Stomach (tissue), 4 donors: ENCODE results near the gene TSPAN15.

Experiments used
- EP300 ChIP-seq: sonication (generic); formaldehyde crosslinking; IDR thresholded peaks from one replicate; pipeline ENCODE4 v1.6.1; 2017; ENCODE audit warnings: antibody characterized with exemption
- POLR2A ChIP-seq, 4 donors: fragments of 450-650 bp; IDR thresholded peaks; one replicate each; pipeline ENCODE4 v1.6.1; 2016; ENCODE audit warnings: antibody characterized with exemption in 4 of 4, control low read depth in 2 of 4, mild to moderate bottlenecking in 1 of 4, moderate library complexity in 1 of 4
- POLR2AphosphoS5 ChIP-seq, 3 donors: sonication (generic); formaldehyde crosslinking; IDR thresholded peaks; one replicate each; pipeline ENCODE4 v1.6.1; 2016; ENCODE audit warnings: antibody characterized with exemption in 3 of 3
- TF ChIP-seq, protein P1 (sequence below), 7 experiments: fragments of 450-650 bp in 4 of 7; fragments of 200-600 bp in 3 of 7; sonication (generic) in 3 of 7; IDR thresholded peaks; one replicate each; pipeline ENCODE4 v1.5.1; 2016 to 2019; ENCODE audit warnings: antibody characterized with exemption in 7 of 7, control low read depth in 2 of 7, mild to moderate bottlenecking in 1 of 7

DNA sequence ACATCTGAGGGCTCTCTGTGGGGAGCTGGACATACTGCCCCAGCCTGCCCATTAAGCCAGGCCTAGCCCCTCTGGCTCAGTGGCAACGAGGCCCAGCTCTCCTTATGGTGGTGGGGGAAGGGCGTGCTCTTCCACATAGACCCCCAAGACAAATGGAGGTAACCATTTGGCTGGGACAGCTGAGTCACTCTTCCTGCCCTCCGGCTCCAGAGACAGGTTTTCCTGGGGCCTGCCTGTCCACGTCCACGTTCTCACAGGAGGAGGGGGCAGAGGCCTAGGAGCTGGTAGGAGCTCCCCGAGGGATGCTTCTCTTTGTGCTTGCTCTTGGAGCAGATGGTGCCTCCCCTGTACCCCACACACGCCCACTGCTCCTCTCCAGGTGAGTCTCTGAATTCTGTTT is 33.5 kb downstream of the TSPAN15 start:
- TF ChIP-seq, protein P1, sequence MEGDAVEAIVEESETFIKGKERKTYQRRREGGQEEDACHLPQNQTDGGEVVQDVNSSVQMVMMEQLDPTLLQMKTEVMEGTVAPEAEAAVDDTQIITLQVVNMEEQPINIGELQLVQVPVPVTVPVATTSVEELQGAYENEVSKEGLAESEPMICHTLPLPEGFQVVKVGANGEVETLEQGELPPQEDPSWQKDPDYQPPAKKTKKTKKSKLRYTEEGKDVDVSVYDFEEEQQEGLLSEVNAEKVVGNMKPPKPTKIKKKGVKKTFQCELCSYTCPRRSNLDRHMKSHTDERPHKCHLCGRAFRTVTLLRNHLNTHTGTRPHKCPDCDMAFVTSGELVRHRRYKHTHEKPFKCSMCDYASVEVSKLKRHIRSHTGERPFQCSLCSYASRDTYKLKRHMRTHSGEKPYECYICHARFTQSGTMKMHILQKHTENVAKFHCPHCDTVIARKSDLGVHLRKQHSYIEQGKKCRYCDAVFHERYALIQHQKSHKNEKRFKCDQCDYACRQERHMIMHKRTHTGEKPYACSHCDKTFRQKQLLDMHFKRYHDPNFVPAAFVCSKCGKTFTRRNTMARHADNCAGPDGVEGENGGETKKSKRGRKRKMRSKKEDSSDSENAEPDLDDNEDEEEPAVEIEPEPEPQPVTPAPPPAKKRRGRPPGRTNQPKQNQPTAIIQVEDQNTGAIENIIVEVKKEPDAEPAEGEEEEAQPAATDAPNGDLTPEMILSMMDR (IDR thresholded peaks at IDR 0.05), result no peak
- TF ChIP-seq POLR2A (IDR thresholded peaks at IDR 0.05) (no peak), POLR2AphosphoS5 (IDR thresholded peaks at IDR 0.05) (no peak), EP300 (no peak)
